Mucosa of descending colon (tissue), 3 donors: ENCODE data around the gene MYOM1. TPM values are rescaled to one million over a fixed set of nuclear protein-coding genes. Genes with fewer than 3 reads are reported as not detected.

Experiments
- ATAC-seq: fragments of 200-7000 bp; cut with Tn5 transposase; one replicate; pipeline ENCODE4 v1.9.1; 2020; ENCODE audit warnings: mild to moderate bottlenecking, moderate library complexity
- DNase-seq, 3 donors: peaks; one replicate each; pipeline ENCODE4 v3.0.0-alpha.2; 2020
- H3K36me3 ChIP-seq: fragments of 200-600 bp; one replicate; pipeline ENCODE4 v1.8.0; 2021; ENCODE audit warnings: low read depth, mild to moderate bottlenecking
- H3K4me1 ChIP-seq: fragments of 200-600 bp; one replicate; pipeline ENCODE4 v1.8.0; 2021; ENCODE audit warnings: low read depth, mild to moderate bottlenecking
- H3K4me3 ChIP-seq: fragments of 200-600 bp; one replicate; pipeline ENCODE4 v1.8.0; 2021; ENCODE audit warnings: mild to moderate bottlenecking
- H3K9me3 ChIP-seq: fragments of 200-600 bp; one replicate; pipeline ENCODE4 v1.8.0; 2021; ENCODE audit warnings: mild to moderate bottlenecking
- CTCF ChIP-seq: fragments of 200-600 bp; IDR thresholded peaks from one replicate; pipeline ENCODE4 v1.8.0; 2022; ENCODE audit warnings: antibody characterized with exemption, mild to moderate bottlenecking
- intact Hi-C, 2 donors: fragments of 100-400 bp; cut with DNase I in 1 of 2; cut with micrococcal nuclease in 1 of 2; formaldehyde crosslinking; loops; one replicate each; pipeline versions ENCODE4 v1.11.0 to v1.11.1; 2022; cut with DNase I, micrococcal nuclease
- total RNA-seq, 3 donors: library from RNA; stranded (reverse); fragmentation: NEBNext Ultra II Directional in 2 of 3; extraction: Animal tissue kit (Norgen Biotek cat#: 25700) in 2 of 3; gene quantifications; one replicate each; pipeline versions ENCODE4 v1.2.1 to v1.2.4, GENCODE V29; 2021 to 2023
- donor health status: DM: no; HTN: no; CAD: no; lungs with moderate emphysema.
- donor health status: DM: no; HTN: no; CAD: no.
- donor health status: DM: no; HTN: yes; CAD: no.

Gene MYOM1
- total RNA-seq, 3 donors from 2014 or later = 5.5 to 22.2 (median 16.3) TPM

- H3K36me3 ChIP-seq = no peaks in the 10 kb centered on the region
- ATAC-seq (no peak), DNase-seq (no peak)
- no peak overlapping the region for H3K4me3 ChIP-seq
- peaks cover 23% of the 10 kb centered on the region for H3K4me1 ChIP-seq
- TF ChIP-seq CTCF = no peak
- intact Hi-C loops = no loop called here
- no peaks in the 10 kb centered on the region for H3K9me3 ChIP-seq
Observed at GRCh38 chr18:3041843-3042242, 177.9 kb downstream of the MYOM1 start.

- no peak for DNase-seq
- ATAC-seq = no peak
- TF ChIP-seq CTCF = no peak
- intact Hi-C loops = no loop called here
- Histone ChIP-seq H3K4me1 (peaks cover 19% of the 10 kb centered on the region), H3K4me3 (no peak overlapping the region), H3K9me3 (no peaks in the 10 kb centered on the region), H3K36me3 (no peaks in the 10 kb centered on the region)
Observed at GRCh38 chr18:3040881-3041280, 178.9 kb downstream of the MYOM1 start.

GRCh38 chr18:3040173-3040572 lies 179.6 kb downstream of the MYOM1 start:
- ATAC-seq = no peak
- intact Hi-C loops = no loop called here

GRCh38 chr18:3037423-3037915 lies 182.3 kb downstream of the MYOM1 start:
- Histone ChIP-seq H3K4me3 (no peak overlapping the region), H3K9me3 (no peaks in the 10 kb centered on the region), H3K36me3 (no peaks in the 10 kb centered on the region), H3K4me1 (peaks cover 4% of the 10 kb centered on the region)
- intact Hi-C loops = no loop called here
- DNase-seq (no peak), ATAC-seq (peak; percentile 94)
- no peak for TF ChIP-seq CTCF

More at GRCh38 chr18:3040173-3040572, 179.6 kb downstream of the MYOM1 start:
- Histone ChIP-seq H3K4me1 (peaks cover 11% of the 10 kb centered on the region), H3K36me3 (no peaks in the 10 kb centered on the region), H3K4me3 (no peak overlapping the region), H3K9me3 (no peaks in the 10 kb centered on the region)
- no peak for TF ChIP-seq CTCF
- no peak for DNase-seq

GRCh38 chr18:3036108-3036507 lies 183.7 kb downstream of the MYOM1 start:
- DNase-seq (no peak), ATAC-seq (no peak)
- no peaks in the 10 kb centered on the region for H3K36me3 ChIP-seq
- TF ChIP-seq CTCF = no peak
- intact Hi-C loops = no loop called here
- H3K9me3 ChIP-seq = no peaks in the 10 kb centered on the region
- peaks cover 4% of the 10 kb centered on the region for H3K4me1 ChIP-seq
- H3K4me3 ChIP-seq = no peak overlapping the region

- DNase-seq (no peak), ATAC-seq (no peak)
- intact Hi-C loops = no loop called here
- H3K9me3 ChIP-seq = no peaks in the 10 kb centered on the region
- H3K36me3 ChIP-seq = no peaks in the 10 kb centered on the region
- peaks cover 4% of the 10 kb centered on the region for H3K4me1 ChIP-seq
- TF ChIP-seq CTCF = no peak
- H3K4me3 ChIP-seq = no peak overlapping the region
Observed at GRCh38 chr18:3035635-3036034, 184.1 kb downstream of the MYOM1 start.
